ENCODE data around the gene ZNF835. TPM values are rescaled to one million over a fixed set of nuclear protein-coding genes. Genes with fewer than 3 reads are reported as not detected.

ZNF835 gene
- total RNA-seq, 2 experiments from 2014 or later: 3.0 to 3.3 TPM

GRCh38 chr19:56707821-56708220 lies 36.3 kb upstream of the ZNF835 start:
- no peak for TF ChIP-seq CTCF (IDR thresholded peaks at IDR 0.05)
- Mint-ChIP-seq H3K4me1 (ENCODE audit: low read depth) (no peaks in the 10 kb centered on the region), H3K27ac (no peak overlapping the region), H3K9me3 (peaks cover 24% of the 10 kb centered on the region), H3K27me3 (no peaks in the 10 kb centered on the region), H3K4me3 (no peak overlapping the region), H3K36me3 (ENCODE audit: low read depth) (peaks cover 8% of the 10 kb centered on the region)
- intact Hi-C loops (cut with micrococcal nuclease): no loop called here
- ChIA-PET POLR2A (no interaction called here), CTCF (no interaction called here)
- DNase-seq (no peak), ATAC-seq (no peak)

DNA sequence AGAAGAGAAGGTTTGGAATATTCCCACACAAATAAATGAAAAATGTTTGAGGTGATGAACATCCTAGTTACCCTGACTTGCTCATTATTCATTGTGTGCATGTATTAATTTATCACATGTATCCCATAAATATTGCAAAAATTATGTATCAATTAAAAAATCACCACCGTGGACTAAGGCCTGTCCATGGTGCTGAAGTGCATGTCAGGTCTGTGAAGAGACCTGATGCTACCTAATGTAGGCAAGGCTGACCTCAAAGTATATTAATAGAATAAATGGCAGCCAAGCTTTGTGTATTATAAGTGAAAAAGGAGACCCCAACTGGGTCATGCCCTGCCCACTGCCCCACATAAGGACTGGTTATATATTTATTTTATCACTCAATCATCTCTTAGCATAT lies 34.4 kb upstream of the ZNF835 start:
- peaks cover 21% of the 10 kb centered on the region for H3K9me3 Mint-ChIP-seq
- ATAC-seq (no peak), DNase-seq (no peak)
- H3K27me3 Mint-ChIP-seq: no peaks in the 10 kb centered on the region
- ChIA-PET CTCF (no interaction called here), POLR2A (no interaction called here)
- no peak overlapping the region for H3K27ac Mint-ChIP-seq
- H3K4me3 Mint-ChIP-seq: no peak overlapping the region
- H3K36me3 Mint-ChIP-seq (ENCODE audit: low read depth): peaks cover 4% of the 10 kb centered on the region
- no peaks in the 10 kb centered on the region for H3K4me1 Mint-ChIP-seq (ENCODE audit: low read depth)
- intact Hi-C loops (cut with micrococcal nuclease): no loop called here
- no peak for TF ChIP-seq CTCF (IDR thresholded peaks at IDR 0.05)

DNA sequence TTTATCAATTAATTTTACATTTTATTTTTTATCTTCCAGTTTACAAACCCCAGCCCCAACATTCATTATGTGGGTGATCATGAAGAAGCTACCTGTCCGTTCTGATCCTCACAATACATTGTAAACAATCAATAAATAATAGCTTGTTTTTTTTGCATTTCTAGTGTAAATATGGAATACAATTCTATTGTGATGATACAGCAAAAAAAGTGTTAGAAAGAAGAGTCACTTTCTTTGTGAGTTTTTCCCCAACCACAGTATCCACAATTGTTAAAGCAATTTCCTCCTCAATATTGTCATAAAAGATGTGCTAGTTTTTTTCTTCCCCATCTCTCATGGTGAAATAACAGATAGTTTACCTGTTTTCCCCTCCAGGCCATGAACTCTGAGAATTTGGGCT lies 30.3 kb upstream of the ZNF835 start:
- TF ChIP-seq CTCF (IDR thresholded peaks at IDR 0.05): no peak
- ATAC-seq (no peak), DNase-seq (no peak)
- Mint-ChIP-seq H3K36me3 (ENCODE audit: low read depth) (peaks cover 4% of the 10 kb centered on the region), H3K27me3 (no peaks in the 10 kb centered on the region), H3K4me3 (no peak overlapping the region), H3K9me3 (peaks cover 18% of the 10 kb centered on the region), H3K4me1 (ENCODE audit: low read depth) (no peaks in the 10 kb centered on the region), H3K27ac (no peak overlapping the region)
- CTCF ChIA-PET: no interaction called here
- POLR2A ChIA-PET: no interaction called here
- intact Hi-C loops (cut with micrococcal nuclease): no loop called here

DNA sequence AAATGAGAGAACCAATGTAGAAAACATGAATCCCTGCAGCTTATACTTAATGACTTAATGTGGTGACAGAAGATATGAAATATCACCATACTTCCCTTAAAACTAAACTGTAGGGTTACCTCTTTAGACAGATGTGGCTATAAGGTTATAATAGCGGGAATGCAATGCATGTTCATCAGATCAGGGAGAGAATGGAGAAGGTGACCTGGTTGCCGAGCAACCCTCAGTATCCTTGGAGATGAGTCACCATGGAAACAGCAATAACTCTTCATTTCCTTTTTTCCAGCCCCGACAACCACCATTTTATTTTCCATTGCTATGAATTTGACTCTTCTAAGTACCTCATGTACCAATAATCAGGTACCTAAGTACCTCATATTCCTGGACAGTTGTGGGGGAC lies 28.0 kb upstream of the ZNF835 start:
- Mint-ChIP-seq H3K4me3 (no peak overlapping the region), H3K36me3 (ENCODE audit: low read depth) (peaks cover 4% of the 10 kb centered on the region), H3K27me3 (no peaks in the 10 kb centered on the region), H3K4me1 (ENCODE audit: low read depth) (no peaks in the 10 kb centered on the region), H3K9me3 (peaks cover 15% of the 10 kb centered on the region), H3K27ac (no peak overlapping the region)
- ChIA-PET CTCF (no interaction called here), POLR2A (no interaction called here)
- intact Hi-C loops (cut with micrococcal nuclease): no loop called here
- DNase-seq: no peak
- TF ChIP-seq CTCF (IDR thresholded peaks at IDR 0.05): no peak
- ATAC-seq: no peak

GRCh38 chr19:56692206-56692895 lies 20.8 kb upstream of the ZNF835 start:
- Mint-ChIP-seq H3K36me3 (ENCODE audit: low read depth) (peaks cover 14% of the 10 kb centered on the region), H3K9me3 (peaks cover 27% of the 10 kb centered on the region), H3K4me1 (ENCODE audit: low read depth) (no peaks in the 10 kb centered on the region), H3K27ac (no peak overlapping the region), H3K4me3 (no peak overlapping the region), H3K27me3 (no peaks in the 10 kb centered on the region)
- no peak for DNase-seq
- no peak for ATAC-seq
- ChIA-PET CTCF (no interaction called here), POLR2A (no interaction called here)
- intact Hi-C loops (cut with micrococcal nuclease): no loop called here
- no peak for TF ChIP-seq CTCF (IDR thresholded peaks at IDR 0.05)

Measured in activated CD8-positive, alpha-beta T cell treated with anti-CD3 and anti-CD28 coated beads for 36 hours (primary cell).